Right hindlimb (tissue), 1 donor: Measurements from ENCODE around the gene IL4I1.
A peak's percentile ranks its signal among the peaks of the same experiment; 100 is the strongest.

Experiments used
- DNase-seq: peaks from one replicate; pipeline ENCODE4 v3.0.0-alpha.2; 2018

The IL4I1 gene

DNA sequence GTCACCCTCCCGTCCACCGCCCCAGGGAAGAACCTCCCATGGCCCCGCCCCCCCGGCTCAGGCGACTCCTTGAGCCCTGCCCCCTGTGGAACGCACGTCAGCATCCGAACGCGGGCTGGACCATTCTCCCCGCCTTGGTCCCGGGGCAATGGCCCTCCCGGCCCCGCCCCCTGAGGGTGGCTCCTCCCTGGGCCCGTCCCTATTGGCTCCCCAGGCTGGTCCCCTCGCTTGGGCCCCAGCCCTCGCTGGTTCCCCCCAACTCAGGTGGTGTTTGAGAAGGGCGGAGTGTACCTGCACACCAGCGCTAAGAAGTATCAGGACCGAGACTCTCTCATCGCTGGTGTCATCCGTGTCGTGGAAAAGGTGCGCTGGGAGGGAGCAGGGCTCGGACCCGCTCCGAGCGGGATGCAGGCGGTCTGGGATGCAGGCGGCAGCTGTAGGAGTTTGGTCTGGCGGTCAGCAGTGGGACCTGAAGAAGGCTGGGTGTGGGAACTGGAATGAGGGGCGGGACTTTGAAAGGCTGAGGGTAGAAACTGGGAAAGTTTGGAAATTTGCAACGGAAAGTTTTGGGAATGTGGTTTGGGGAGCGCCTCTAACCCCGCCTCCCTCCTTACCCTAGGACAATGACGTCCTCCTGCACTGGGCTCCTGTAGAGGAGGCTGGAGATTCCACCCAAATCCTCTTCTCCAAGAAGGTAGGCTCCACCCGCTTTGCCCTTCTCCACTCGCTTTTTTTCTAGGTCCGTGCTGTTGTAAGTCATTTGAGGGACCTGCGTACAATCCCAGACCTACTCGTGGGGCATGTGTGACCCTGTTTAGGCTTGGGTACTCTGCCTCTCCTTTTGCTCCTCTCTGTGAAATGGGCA is 18.6 kb downstream of the IL4I1 start:
- DNase-seq, result peak; percentile 99

GRCh38 chr19:49877020-49877878 is 19.4 kb downstream of the IL4I1 start, which contains the start of the genes AKT1S1 and TBC1D17:
Gene AKT1S1 (minus strand): TSS chr19:49877355. CDS start chr19:49873295, 4,060 bp downstream.
Gene TBC1D17 (plus strand): TSS chr19:49877702. CDS start chr19:49877724, 22 bp downstream.
- DNase-seq, result peak; percentile 99

DNA sequence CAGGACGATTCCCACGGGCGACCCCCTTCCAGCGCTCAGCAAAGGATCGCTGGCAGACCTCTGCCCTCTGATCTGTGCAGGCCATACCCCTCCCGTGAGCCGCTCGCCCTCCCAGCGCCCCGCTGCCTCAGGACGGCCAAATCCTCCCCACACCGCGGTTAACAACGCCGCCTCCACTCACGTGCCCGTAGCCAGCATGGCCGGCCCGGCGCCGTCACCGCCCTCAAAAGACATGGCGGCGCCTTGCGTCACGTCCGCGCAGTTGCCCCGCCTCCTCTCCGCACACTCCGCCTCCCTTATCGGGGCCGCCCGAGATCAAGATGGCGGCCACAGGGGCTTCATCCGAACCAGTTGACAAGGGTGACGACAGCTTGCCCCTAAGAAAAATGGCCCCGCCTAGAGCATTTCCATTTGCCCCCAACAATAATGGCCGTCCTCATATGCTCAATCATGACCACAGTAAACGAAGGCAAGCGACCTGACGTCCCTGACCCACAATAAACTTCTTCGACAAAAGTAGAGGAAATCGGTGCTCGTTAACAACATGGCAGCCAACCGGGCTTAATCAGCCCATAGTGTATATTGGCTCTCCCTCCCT is 20.2 kb downstream of the IL4I1 start:
- DNase-seq, result peak; percentile 99

DNA sequence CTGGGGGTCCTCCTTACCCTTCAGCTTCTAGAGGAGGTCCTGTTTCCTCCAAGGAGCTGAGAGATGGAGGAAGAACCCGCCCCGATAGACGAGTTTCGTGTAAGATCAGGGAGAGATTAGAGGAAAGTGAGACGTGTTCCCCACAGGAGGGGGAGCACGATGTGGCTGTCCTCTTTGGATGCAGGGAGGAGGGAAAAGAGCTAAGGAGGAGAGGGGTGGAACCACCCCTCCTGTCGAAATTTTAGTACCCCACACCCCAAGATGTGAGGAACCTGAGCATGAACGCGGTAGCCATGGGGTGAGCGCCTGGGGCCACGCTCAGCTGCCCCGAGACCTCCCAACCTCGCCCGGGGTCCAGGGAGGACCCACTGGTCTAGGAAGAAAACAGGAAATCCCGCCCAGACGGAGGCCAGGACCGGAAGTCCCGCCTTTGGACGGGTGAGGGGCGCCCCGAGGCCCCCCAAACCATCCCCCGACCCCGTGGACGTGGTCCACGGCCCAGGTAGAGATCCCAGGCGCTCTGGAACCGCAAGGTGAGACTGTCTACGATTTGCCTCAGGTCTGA is 20.7 kb downstream of the IL4I1 start:
- peak; percentile 80 for DNase-seq

DNA sequence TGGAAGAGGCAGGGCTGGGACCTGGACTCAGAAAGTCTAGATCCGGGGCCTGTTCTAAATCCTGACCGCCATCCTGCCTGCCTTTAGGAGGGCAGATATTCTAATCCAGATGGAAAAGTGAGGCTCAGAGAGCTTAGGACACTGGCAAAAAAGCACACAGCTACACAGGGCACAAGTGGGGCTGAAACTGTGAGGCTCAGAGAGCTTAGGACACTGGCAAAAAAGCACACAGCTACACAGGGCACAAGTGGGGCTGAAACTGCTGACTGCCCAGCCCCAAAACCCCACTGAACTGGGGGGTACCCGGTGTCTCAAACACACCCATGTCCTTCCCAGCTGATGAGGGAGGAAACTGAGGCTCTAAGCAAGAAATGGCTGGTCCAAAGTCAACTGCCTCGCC is 21.5 kb downstream of the IL4I1 start:
- no peak for DNase-seq

GRCh38 chr19:49874503-49875157 is 22.1 kb downstream of the IL4I1 start:
- DNase-seq, result no peak

GRCh38 chr19:49873834-49874233 is 22.9 kb downstream of the IL4I1 start:
- DNase-seq, result no peak

DNA sequence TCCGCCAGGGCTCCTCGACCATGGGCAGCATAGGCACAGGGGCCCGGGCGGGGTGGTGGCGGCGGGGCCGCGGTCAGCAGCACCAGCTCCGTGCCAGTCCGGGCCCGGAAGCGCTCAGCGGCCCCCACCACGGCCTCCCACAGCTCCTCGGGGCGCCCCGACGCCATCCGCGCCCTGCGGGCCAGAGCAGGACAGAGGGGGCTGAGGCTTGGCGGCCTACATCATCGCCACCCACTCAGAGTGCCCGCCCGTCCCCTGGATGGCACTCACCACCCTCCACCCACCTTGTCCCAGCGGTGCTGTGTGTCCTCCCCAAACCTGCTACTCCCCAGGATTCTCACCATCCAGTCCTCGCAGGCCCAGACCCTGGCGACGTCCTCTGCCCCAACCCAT is 23.6 kb downstream of the IL4I1 start:
- DNase-seq, result no peak

DNA sequence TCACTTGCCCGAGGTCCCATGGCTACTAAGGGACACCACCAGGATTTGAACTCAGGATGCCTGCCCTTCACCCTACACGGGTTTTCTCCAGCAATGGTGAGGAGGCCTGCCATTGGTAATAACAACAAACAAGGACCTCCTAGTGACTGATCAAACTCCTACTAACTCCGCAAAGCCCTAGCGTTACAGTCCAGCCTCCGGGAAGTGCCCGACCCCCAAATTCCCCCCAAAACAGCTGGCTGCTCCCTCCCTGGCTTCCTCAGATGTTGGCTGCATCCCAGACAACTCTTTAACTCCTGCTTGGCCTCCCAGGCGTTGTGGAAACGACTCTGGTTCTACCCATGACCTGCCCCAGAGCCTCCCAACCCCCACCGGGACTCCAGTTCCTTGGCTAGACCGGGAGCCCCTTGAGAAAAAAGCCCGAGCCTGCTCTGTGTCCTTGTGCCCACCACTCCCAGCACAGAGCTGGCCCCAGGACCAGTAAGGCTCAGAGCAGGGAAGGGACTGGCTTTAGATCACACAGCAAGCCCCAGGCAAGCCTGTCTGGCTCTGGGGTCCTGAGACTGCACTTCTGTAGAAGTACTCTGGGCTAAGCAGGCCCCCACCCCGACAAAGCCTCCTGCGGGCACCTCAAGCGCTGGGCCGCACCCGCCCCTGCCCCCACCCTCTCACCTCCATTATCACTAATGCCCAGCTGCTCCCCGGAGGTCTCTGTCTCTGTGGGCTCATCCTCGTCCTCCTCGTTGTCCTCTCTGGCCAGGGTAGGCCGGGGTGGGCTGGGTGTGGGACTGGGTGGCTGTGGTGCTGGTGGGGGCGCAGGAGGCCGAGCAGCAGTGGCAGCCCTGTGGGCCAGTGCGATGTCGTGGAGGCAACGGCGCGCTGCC is 24.2 kb downstream of the IL4I1 start:
- DNase-seq, result no peak

DNA sequence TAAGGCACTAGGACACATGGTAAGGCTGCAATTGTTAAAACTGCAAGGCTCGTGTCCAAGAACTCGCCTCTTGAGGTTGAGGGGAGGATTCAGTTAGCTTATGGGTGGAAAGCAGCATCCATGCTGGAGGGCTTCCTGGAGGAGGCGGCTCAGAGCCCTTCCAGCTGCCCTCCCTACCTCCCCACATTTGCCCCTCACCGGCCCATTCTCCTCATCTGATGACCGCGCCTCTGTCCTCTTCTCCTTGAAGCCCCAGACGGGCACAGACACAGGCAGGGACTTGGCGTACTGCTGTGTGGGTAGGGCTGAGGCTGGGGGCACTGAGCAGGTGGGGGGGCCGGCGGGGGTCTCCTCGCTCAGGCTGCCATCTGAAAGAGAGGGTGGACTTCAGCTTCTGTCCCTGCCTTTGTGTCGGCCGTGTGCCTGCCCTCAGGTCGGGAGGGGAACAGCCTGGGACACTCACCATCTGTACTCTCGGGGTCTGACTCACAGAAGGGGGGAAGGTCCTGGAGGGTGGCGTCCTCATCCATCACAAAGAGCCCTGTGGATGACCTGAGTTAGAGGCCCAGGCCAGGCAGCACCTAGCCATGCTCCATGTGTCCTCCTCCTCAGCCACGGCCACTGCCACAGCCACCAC is 25.2 kb downstream of the IL4I1 start:
- DNase-seq, result no peak

DNA sequence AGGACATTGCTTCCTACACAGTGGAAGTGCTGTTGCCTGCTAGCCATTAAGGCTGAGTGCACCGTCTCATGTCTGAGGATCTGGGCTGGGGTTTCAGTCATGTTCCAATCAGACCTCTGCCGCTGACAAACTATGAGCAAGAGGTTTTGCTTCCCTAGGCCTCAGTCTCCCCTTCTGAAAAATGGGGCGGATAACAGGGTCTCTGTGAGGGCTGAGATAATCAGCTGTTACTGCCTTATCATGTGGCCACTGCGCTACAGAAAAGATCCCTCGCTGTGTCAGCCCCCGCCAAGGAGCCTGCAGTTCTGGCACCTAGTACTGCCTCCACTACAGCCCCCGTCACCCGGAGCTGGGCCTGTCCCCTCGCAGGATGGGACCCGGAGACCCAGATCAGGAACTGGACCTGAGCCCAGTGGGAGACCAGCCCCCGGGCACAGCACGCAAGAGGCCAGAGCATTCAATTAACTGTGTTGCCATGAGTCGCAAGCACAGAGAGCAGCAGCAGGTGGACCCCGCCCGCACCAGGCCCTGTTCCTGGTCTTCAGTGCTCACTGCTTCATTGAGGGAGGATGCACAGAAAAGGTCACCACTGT is 26.3 kb downstream of the IL4I1 start:
- no peak for DNase-seq

DNA sequence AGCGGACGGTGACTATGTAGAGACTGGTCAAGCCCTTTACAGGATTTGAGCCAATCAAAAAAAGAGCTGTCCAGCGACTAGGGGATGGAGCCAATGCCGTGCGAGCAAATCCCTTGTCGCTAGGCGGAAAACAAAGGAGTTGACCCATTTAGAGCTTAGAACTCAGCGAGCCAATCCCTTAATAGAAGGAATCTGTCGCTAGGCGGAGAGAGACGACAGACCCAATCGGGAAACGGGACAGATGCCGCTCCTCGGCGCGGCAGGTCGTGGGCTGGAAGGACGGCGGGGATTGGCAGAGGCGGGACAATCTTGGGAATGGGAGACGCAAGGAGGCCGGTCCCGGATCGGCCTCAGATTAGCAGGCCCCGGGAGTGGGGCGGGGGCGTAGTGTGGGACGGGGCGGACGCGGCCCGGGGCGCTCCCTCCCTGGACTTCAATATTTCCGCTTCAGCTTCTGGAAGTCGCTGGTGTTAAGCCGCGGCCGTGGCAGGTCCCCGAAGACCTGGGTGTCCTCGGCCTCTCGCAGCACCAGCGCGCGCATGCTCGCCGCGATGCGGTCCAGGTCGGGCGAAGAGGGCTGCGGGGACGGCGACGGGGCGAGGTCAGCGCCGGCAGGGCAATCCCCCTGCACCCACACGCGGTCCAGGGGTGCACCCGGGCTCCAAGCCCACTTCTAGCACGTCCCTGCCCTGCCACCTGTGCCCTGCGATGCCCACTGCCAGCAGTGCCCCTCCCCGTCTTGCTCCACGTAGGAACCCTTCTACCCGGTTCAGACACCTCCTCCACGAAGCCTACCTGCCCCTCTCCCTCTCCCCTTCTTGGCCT is 27.0 kb downstream of the IL4I1 start:
- DNase-seq, result peak; percentile 99

DNA sequence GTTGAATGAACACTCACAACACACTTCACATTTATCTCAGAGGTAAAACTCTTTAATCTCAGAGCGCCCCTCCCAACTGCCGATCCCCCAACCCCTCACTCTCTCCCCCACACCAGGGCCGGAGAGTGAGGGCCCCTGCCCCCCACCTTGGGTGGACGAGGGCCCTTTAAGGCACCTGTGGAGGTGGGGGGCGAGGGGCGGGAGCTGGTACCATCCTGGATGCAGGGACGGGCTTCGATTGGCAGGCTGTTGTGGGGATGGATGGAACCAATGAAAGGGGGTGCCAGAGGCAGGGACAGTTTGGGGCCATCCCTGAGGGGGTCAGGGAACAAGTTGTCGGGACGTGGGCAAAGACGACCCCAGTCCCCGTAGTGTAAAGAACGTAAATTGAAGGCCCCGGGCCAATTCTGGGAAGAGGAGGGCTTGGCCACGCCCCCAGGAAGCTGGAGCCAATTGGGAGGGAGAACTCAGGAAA is 27.6 kb downstream of the IL4I1 start:
- DNase-seq, result no peak

- peak; percentile 96 for DNase-seq
These were observed 29.5 kb downstream of the IL4I1 start, which contains the start of gene PNKP for GRCh38 chr19:49866933-49867782. Gene PNKP (minus strand): TSS chr19:49867576. CDS start chr19:49867204, 372 bp downstream.

- no peak for DNase-seq
These were observed 31.8 kb downstream of the IL4I1 start for GRCh38 chr19:49864890-49865289.

GRCh38 chr19:49863935-49864320 is 32.8 kb downstream of the IL4I1 start:
- peak; percentile 24 for DNase-seq

DNA sequence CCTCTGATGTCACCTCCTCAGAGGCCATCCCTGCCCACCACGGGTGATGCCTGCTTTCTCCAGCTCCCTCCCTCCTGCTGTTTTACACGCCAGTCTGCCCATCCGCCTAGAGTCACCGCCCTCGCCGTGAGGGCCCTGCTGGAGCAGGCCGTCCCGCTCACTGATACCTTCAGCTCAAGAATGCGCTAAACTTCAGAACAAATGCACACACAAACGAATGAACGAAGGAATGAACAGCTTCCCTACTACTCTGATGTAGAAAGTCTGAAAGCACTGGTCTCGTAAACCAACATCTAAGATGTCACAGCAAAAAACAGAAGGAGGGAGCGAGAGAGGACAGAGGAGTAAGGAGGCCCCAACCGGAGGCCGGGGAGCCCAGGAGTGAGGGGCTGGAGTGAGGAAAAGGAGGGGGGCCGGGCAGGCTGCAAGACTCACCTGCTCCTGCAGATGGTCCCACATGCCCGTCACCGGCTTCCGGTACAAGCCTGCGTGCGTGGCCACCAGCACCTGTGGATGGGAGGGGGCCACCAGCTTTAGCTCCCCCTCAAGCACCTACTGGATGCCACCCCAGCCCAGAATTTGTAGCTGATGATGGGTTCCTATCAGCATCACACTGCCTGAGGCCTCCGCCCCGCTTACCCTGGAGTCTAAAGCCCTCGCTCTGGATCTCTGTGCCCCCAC is 33.3 kb downstream of the IL4I1 start:
- no peak for DNase-seq
